NAMALWA (cell line): ENCODE measurements around the gene ACACA.

Source experiments
- DNase-seq: peaks from one replicate; pipeline ENCODE4 v3.0.0-alpha.2; 2015; ENCODE audit warnings: low spot score

ACACA gene

GRCh38 chr17:37037590-37038155 lies 369.0 kb downstream of the ACACA start:
- DNase-seq = no peak
